NCI-H2171 (cell line): ENCODE data around the gene AMOTL1.

ENCODE experiments used
- DNase-seq: peaks from one replicate; lab custom pipeline; 2025; lab: John Stamatoyannopoulos, UW

Gene AMOTL1

GRCh38 chr11:94857337-94857736 is 89.2 kb downstream of the AMOTL1 start:
- DNase-seq: no peak

GRCh38 chr11:94858012-94858705 is 90.0 kb downstream of the AMOTL1 start:
- no peak for DNase-seq

GRCh38 chr11:94860333-94860732 is 92.2 kb downstream of the AMOTL1 start:
- no peak for DNase-seq

GRCh38 chr11:94861306-94861845 is 93.2 kb downstream of the AMOTL1 start:
- no peak for DNase-seq

- no peak for DNase-seq
These were observed 95.0 kb downstream of the AMOTL1 start for GRCh38 chr11:94862926-94863880.

- no peak for DNase-seq
These were observed 96.4 kb downstream of the AMOTL1 start for GRCh38 chr11:94864506-94865045.

GRCh38 chr11:94866231-94866822 is 98.2 kb downstream of the AMOTL1 start:
- DNase-seq: no peak

GRCh38 chr11:94866936-94867795 is 99.0 kb downstream of the AMOTL1 start:
- no peak for DNase-seq

GRCh38 chr11:94868468-94868867 is 100.3 kb downstream of the AMOTL1 start:
- DNase-seq: no peak

- no peak for DNase-seq
These were observed 101.0 kb downstream of the AMOTL1 start for GRCh38 chr11:94869186-94869585.

GRCh38 chr11:94870422-94870821 is 102.3 kb downstream of the AMOTL1 start:
- no peak for DNase-seq

GRCh38 chr11:94871491-94872185 is 103.5 kb downstream of the AMOTL1 start:
- DNase-seq: no peak

- no peak for DNase-seq
These were observed 105.9 kb downstream of the AMOTL1 start for GRCh38 chr11:94873916-94874540.

GRCh38 chr11:94876222-94876621 is 108.1 kb downstream of the AMOTL1 start:
- no peak for DNase-seq

GRCh38 chr11:94876645-94877442 is 108.7 kb downstream of the AMOTL1 start:
- DNase-seq: no peak

- no peak for DNase-seq
These were observed 109.5 kb downstream of the AMOTL1 start for GRCh38 chr11:94877443-94878200.

- no peak for DNase-seq
These were observed 110.8 kb downstream of the AMOTL1 start for GRCh38 chr11:94879006-94879405.

GRCh38 chr11:94880216-94880615 is 112.1 kb downstream of the AMOTL1 start:
- DNase-seq: no peak

GRCh38 chr11:94882931-94883330 is 114.8 kb downstream of the AMOTL1 start:
- DNase-seq: no peak
